Left ventricle myocardium superior (tissue), 1 donor: ENCODE data around the gene GOLGA6A. TPM values are rescaled to one million over a fixed set of nuclear protein-coding genes. Genes with fewer than 3 reads are reported as not detected.

ENCODE experiments used
- ATAC-seq: fragments of 200-7000 bp; cut with Tn5 transposase; one replicate; pipeline ENCODE4 v1.9.1; 2020; ENCODE audit warnings: mild to moderate bottlenecking, moderate library complexity
- DNase-seq: peaks from one replicate; pipeline ENCODE4 v3.0.0-alpha.2; 2020
- intact Hi-C: fragments of 100-400 bp; cut with micrococcal nuclease; formaldehyde crosslinking; loops from one replicate; pipeline ENCODE4 v1.11.0; 2022
- total RNA-seq: library from RNA; stranded (reverse); fragmentation: NEBNext Ultra II Directional; extraction: Animal tissue kit (Norgen Biotek cat#: 25700); gene quantifications from one replicate; pipeline ENCODE4 v1.2.1, GENCODE V29; 2021
- donor health status: DM: no; HTN: yes; CAD: no; lungs with severe emphysema.

Gene GOLGA6A
- total RNA-seq, 1 donor from 2014 or later = not detected

DNA sequence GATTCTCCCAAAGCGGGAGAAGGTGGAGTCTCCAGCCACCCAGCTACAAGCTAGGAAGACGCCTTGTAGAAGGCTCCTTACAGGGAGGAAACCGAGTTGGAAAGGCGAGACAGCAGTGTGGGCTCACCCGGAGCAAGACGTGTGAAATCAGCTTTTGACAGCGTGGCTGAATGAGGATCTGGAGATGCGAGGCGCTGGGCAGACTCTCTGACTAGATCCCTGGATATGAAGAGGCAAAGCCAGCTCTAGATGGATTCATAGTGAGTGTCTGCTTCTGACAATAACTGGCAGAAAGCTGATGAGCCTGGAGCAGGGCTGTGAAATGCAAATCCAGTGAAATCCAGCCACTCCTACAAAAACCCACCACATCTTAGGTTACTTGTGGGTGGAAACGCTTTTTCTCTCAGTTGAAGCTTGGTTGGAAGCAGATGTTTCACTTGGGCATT lies 41.0 kb downstream of the GOLGA6A start:
- no peak for DNase-seq
- ATAC-seq = no peak
- intact Hi-C loops = no loop called here

DNA sequence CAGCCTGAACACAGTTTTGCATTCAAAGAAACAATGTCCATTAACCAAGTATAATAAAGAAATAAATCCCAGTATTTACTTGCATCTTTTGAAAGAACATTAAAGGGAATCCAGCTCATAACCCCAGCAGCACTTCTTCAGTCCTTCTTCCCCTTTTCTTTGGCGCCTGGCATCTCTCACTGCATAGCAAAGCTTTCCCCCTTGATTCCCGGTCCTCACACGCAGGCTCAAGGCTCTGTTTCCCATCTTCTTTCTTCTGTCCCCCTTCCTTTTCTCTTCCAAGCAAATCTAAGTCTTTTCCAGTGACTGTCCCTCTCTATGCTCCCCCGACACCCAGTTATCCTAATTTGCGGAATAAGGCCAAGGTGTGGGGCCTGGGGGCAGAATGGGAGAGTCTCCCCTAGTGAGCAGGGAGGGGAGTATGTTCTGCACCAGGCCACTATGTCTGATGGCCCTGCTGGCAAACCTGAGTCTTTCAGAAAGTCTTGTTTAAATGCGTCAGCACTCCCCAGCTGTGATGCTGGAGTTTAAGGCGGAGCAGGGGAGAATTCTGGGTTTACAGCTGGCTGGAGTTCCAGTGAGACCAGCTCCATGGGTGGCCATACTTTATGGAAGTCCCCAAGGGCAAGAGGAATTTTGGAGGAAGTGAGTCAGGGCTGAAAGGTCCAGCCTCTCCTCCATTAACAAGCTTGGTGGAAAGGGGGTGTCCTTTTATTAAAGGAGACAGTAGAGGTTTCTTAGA lies 42.1 kb downstream of the GOLGA6A start:
- DNase-seq = peak; percentile 51
- intact Hi-C loops = no loop called here
- peak; percentile 74 for ATAC-seq

GRCh38 chr15:74039656-74040010 lies 42.7 kb downstream of the GOLGA6A start:
- DNase-seq = no peak
- intact Hi-C loops = no loop called here
- ATAC-seq = no peak

GRCh38 chr15:74038707-74039655 lies 43.4 kb downstream of the GOLGA6A start:
- peak; percentile 7 for ATAC-seq
- intact Hi-C loops = no loop called here
- no peak for DNase-seq

DNA sequence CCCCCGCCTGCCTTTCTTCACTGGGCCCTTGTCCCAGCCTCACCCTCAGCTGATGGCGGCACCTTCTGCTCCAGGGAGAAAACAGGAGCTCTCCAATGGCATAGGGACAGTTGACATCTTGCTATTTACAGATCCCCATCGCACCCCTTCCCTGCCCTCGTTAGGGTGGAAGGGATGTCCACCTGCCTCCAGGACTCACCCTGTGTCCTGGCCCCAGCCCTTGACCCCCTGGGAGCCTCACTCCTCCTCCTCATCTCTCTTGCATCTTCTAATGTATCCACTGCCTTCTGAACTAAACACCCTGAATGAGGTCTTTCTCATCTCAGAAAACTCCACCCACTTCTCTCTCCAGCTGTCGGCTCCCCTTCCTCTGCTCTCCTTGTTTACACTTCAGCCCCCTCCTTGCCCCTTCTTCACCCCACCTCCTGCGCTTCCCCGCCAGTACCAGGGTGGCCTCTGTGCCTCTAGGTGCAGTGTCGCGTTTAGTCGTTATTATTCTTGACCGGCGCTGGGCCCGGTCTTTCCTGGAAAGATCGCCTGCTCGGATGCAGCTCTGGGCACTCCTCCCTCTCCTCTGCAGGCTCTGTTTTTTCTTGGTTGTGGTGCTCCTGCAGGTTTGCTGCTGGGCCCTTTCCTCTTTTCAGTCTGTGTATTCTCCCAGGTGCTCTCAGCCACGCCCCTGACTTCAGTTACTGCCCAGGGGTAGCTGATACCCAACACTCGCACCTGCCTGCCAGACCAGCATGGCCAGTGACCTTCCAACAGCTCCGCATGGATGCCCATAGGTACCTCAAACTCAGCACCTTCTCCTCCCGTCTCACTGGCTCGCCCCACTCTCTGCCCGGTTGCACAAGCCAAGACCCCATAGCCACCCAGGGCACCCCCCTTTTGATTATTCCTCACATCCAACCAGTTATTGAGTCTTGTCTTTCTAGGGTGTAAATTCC lies 44.9 kb downstream of the GOLGA6A start:
- DNase-seq (no peak), ATAC-seq (no peak)
- intact Hi-C loops = no loop called here

DNA sequence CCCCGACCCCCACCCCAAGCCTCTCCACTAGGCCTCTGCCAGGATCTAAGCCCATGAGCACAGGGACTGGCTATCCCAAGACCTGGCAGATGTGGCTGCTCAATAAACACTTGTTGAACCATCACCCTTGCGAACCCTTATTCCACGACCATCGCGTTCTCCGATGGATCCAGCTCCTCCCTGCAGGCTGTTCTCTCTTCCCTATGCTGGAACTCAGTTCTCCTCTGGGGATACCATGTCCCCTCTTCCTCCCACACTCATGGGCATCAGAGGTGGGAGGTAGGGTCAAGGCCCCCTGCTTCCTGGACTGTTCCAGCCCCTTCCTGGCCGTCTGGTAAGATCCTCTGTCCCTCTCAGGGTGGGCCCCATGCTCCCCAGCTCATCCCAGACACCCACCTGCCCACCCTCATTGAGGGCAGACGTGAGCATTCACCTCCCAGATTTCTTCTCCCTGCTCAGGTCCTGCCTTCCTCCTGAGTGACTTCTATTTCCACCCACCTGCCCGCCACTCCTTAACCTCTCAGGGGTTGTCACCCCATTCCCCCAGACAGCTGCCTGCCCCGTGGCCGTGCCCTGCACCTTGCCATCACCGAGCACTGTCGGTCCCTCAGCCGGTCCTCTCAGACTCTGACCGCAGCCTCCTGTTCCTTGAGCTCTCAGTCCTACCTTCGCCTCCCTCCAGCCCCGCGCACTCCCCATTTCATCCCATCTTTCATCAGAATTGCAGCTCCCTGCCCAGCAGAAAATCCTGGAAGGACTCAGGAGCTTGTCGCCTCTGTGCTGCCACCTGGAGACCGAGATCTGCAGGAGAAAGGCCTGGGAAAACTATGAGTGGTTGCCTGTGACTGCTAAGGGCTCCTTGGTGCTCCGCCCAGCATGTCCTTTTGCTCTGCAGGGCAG lies 45.8 kb downstream of the GOLGA6A start:
- ATAC-seq (peak; percentile 28), DNase-seq (peak; percentile 71)
- intact Hi-C loops = no loop called here

DNA sequence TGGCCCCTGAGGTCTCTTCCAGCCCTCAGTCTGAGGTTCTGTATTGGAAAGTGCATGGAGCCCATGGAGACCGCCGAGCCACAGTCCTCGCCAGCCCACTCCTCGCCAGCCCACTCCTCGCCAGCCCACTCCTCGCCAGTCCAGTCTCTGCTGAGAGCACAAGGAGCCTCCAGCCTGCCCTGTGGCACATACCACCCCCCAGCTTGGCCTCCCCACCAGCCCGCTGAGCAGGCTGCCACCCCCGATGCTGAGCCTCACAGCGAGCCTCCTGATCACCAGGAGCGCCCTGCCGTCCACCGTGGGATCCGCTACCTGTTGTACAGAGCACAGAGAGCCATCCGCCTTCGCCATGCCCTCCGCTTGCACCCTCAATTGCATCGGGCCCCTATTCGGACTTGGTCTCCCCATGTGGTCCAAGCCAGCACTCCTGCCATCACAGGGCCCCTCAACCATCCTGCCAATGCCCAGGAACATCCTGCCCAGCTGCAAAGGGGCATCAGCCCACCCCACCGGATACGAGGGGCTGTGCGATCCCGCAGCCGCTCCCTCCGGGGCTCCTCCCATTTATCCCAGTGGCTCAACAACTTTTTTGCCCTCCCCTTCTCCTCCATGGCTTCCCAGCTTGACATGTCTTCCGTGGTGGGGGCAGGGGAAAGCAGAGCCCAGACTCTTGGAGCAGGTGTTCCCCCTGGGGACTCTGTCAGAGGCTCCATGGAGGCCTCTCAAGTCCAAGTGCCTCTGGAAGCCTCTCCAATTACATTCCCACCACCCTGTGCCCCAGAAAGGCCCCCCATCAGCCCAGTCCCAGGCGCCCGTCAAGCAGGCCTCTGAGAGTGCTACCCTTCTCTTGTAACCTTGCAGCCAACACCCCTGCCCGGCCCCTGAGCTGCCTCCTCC lies 47.0 kb downstream of the GOLGA6A start:
- no peak for DNase-seq
- intact Hi-C loops = no loop called here
- ATAC-seq = no peak

DNA sequence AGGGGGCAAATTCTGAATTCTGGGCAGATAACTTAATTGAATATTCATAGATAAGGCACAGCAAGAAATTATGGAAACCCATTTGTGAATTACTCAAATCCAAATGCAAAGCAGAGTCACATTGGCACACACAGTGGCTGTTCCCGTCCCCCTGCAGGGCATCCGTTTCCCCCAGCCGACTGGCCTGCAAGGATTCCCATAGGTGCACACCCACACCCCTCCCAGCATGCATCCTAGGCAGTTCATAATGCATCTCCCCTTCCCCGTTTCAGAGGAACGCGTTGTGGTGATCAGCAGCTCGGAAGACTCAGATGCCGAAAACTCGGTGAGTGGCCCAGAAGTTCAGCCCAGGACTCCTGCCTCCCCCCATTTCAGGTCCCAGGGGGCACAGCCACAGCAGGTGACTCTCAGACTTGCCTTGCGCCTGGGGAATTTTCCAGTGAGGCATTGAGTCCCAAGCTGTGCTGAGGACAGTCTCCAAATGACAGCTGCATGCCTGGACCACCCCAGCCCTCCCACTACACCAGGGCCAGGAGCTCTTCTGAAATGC lies 48.1 kb downstream of the GOLGA6A start:
- no peak for DNase-seq
- intact Hi-C loops = no loop called here
- ATAC-seq = no peak

GRCh38 chr15:74032606-74033561 lies 49.5 kb downstream of the GOLGA6A start:
- ATAC-seq (no peak), DNase-seq (no peak)
- intact Hi-C loops = no loop called here

DNA sequence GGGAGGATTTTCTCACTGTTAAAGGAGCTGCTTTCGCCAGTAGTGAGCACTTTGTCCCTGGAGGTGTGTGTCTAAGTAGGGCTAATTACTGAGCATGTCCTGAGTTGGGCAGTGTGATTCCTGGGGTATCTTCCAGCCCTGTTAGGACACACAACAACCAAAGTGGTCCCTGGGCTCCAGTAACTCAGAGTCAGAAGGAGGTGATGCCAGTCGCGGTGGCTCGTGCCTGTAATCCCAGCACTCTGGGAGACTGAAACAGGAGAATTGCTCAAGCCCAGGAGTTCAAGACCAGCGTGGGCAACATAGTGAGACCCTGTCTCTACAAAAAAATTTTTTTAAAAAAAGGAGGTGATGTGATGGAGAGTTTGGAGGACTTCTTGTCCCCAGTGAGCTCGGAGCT lies 50.3 kb downstream of the GOLGA6A start:
- intact Hi-C loops = no loop called here
- ATAC-seq (no peak), DNase-seq (no peak)

DNA sequence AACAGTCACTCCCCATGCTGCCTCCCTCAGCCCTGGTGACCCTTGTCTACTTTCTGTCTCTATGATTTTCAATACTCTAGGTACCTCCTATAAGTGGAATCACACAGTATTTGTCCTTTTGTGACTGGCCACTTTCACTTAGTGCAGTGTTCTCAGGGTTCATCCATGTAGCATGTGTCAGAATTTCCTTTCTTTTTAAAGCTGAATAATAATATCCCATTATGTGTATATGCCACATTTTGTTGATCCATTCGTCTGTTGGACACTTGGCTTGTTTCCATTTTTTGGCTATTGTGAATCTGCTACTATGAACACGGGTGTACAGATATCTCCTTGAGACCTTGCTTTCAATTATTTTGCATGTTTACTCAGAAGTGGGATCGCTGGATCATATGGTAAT lies 53.7 kb downstream of the GOLGA6A start:
- DNase-seq (no peak), ATAC-seq (no peak)
- intact Hi-C loops = loop anchor here (10.0 kb wide), 1 partner anchor 54 kb away; no protein-coding TSS in a partner anchor

DNA sequence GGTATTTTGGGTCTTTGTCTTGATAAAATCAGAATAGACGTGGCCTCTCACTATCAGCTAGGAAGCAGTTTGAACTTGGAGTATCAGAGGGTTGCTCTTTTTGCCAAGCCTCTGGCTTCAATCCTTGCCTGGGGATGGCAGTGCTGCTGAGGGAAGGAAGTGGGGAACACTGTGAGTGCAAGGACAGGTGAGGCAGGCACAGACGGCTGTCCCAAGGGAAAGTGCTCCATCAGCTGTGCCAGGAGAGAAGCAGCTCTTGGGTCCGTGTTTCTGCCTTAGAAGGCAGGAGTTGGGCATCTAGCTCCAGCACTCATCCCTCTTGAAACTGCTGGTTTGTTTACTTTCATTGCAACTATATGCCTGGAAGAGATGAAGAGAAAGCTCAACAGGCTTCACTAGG lies 54.7 kb downstream of the GOLGA6A start:
- DNase-seq (no peak), ATAC-seq (no peak)
- intact Hi-C loops = loop anchor here (10.0 kb wide), 1 partner anchor 53 kb away; no protein-coding TSS in a partner anchor

DNA sequence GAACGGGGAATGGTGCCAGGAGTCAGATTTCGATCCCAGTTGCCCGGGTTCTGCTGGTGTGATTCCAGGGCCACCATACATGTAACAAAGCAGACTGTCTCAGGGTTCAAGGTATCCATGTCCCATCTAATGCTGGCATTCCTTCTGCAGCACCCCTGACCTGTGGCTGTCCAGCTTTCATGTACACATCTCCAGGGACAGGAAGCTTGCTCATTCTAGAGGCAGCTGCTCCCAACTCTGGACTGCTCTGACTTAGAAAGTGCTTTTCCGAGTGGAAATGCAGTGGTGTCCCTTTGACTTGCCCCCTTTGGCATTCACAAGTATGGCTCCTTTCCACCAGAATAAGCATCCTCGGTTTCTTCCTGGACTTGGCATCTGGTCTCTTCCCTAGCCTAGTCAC lies 56.9 kb downstream of the GOLGA6A start:
- no peak for DNase-seq
- intact Hi-C loops = loop anchor here (10.0 kb wide), 1 partner anchor 51 kb away; no protein-coding TSS in a partner anchor
- peak; percentile 45 for ATAC-seq

GRCh38 chr15:74024687-74025086 lies 57.7 kb downstream of the GOLGA6A start:
- DNase-seq (no peak), ATAC-seq (no peak)
- intact Hi-C loops = loop anchor here (10.0 kb wide), 1 partner anchor 50 kb away; no protein-coding TSS in a partner anchor

- DNase-seq = no peak
- intact Hi-C loops = loop anchor here (10.0 kb wide), 1 partner anchor 48 kb away; no protein-coding TSS in a partner anchor
Measured at GRCh38 chr15:74022706-74023470, 59.5 kb downstream of the GOLGA6A start.

More at GRCh38 chr15:74022706-74023470, 59.5 kb downstream of the GOLGA6A start:
- ATAC-seq = no peak
